CD14-positive monocyte (primary cell): Measurements from ENCODE around the gene LENEP. TPM values are rescaled to one million over a fixed set of nuclear protein-coding genes. Genes with fewer than 3 reads are reported as not detected.
A peak's percentile ranks its signal among the peaks of the same experiment; 100 is the strongest.

Source experiments
- DNase-seq, 3 donors: peaks; one replicate each; pipeline ENCODE4 v3.0.0-alpha.2; 2011 to 2022
- H2AFZ ChIP-seq: 2 replicates; pipeline ENCODE4 v1.6.0; 2012; ENCODE audit warnings: mild to moderate bottlenecking, low read depth, low read length, inconsistent platforms; ENCODE audit not compliant: insufficient read depth, poor library complexity, severe bottlenecking
- H3K27ac ChIP-seq, 2 donors: 1 replicate in 1 of 2; 2 replicates in 1 of 2; pipeline ENCODE4 v1.5.1; 2012 to 2013; ENCODE audit warnings: low read length in 2 of 2, control low read depth in 1 of 2, inconsistent platforms in 1 of 2, low read depth in 1 of 2, mild to moderate bottlenecking in 1 of 2
- H3K27me3 ChIP-seq, 2 donors: one replicate each; pipeline versions ENCODE4 v1.6.0 to v1.6.1; 2011 to 2013; ENCODE audit warnings: low read length in 2 of 2; ENCODE audit not compliant: control insufficient read depth in 2 of 2, insufficient read depth in 2 of 2
- H3K36me3 ChIP-seq, 2 donors: replicated peaks in 1 of 2; 1 replicate in 1 of 2; 2 replicates in 1 of 2; pipeline versions ENCODE4 v1.5.1 to v1.6.1; 2012 to 2013; ENCODE audit warnings: low read length in 2 of 2, control low read depth in 1 of 2, inconsistent platforms in 1 of 2, mild to moderate bottlenecking in 1 of 2; ENCODE audit not compliant: insufficient read depth in 2 of 2, control insufficient read depth in 1 of 2
- H3K4me1 ChIP-seq, 2 donors: 1 replicate in 1 of 2; 2 replicates in 1 of 2; pipeline versions ENCODE4 v1.5.1 to v1.6.1; 2012 to 2013; ENCODE audit warnings: low read length in 2 of 2, control low read depth in 1 of 2, inconsistent platforms in 1 of 2, mild to moderate bottlenecking in 1 of 2, moderate library complexity in 1 of 2; ENCODE audit not compliant: insufficient read depth in 2 of 2, control insufficient read depth in 1 of 2
- H3K4me2 ChIP-seq: replicated peaks from 2 replicates; pipeline ENCODE3; 2012; ENCODE audit warnings: low read length, moderate library complexity, mild to moderate bottlenecking; ENCODE audit not compliant: poor library complexity, severe bottlenecking; ENCODE audit errors: extremely low read depth
- H3K4me3 ChIP-seq, 3 experiments: fragments of 200-600 bp in 1 of 3; sonication (generic) in 1 of 3; replicated peaks in 1 of 3; 1 replicate in 2 of 3; 2 replicates in 1 of 3; pipeline ENCODE4 v1.5.1; 2011 to 2013; ENCODE audit warnings: low read length in 3 of 3, mild to moderate bottlenecking in 3 of 3, control low read depth in 2 of 3, low read depth in 2 of 3, inconsistent platforms in 1 of 3, moderate library complexity in 1 of 3
- H3K79me2 ChIP-seq: 2 replicates; pipeline ENCODE4 v1.6.0; 2012; ENCODE audit warnings: mild to moderate bottlenecking, control low read depth, inconsistent platforms, low read length, moderate library complexity; ENCODE audit not compliant: insufficient read depth
- H3K9ac ChIP-seq: 2 replicates; pipeline ENCODE4 v1.6.0; 2017; ENCODE audit warnings: low read length, mild to moderate bottlenecking; ENCODE audit not compliant: insufficient read depth, poor library complexity, severe bottlenecking
- H3K9me3 ChIP-seq, 2 donors: replicated peaks in 1 of 2; 1 replicate in 1 of 2; 2 replicates in 1 of 2; pipeline versions ENCODE4 v1.5.1 to v1.6.1; 2012 to 2013; ENCODE audit warnings: low read length in 2 of 2, control low read depth in 1 of 2; ENCODE audit not compliant: control insufficient read depth in 1 of 2, insufficient read depth in 1 of 2
- H4K20me1 ChIP-seq: 2 replicates; pipeline ENCODE4 v1.6.0; 2012; ENCODE audit warnings: mild to moderate bottlenecking, low read length, control low read depth, moderate library complexity; ENCODE audit not compliant: insufficient read depth
- H3K27ac Mint-ChIP-seq, 7 donors: one replicate each; pipeline ENCODE4 v1.8.0; 2020; ENCODE audit warnings: mild to moderate bottlenecking in 7 of 7, mixed read lengths in 7 of 7, moderate library complexity in 6 of 7, inconsistent platforms in 2 of 7
- H3K27me3 Mint-ChIP-seq, 3 donors: one replicate each; pipeline ENCODE4 v1.8.0; 2021 to 2022; ENCODE audit warnings: low read depth in 3 of 3, mild to moderate bottlenecking in 3 of 3, mixed read lengths in 3 of 3, moderate library complexity in 3 of 3, inconsistent platforms in 1 of 3
- H3K36me3 Mint-ChIP-seq, 2 donors: one replicate each; pipeline ENCODE4 v1.8.0; 2020; ENCODE audit warnings: mixed read lengths in 2 of 2, inconsistent platforms in 1 of 2, mild to moderate bottlenecking in 1 of 2
- H3K4me1 Mint-ChIP-seq: one replicate; pipeline ENCODE4 v1.8.0; 2020; ENCODE audit warnings: mild to moderate bottlenecking, mixed read lengths
- H3K4me3 Mint-ChIP-seq, 2 donors: one replicate each; pipeline ENCODE4 v1.8.0; 2020; ENCODE audit warnings: mild to moderate bottlenecking in 2 of 2, mixed read lengths in 2 of 2, moderate library complexity in 1 of 2
- H3K9me3 Mint-ChIP-seq, 7 donors: one replicate each; pipeline ENCODE4 v1.8.0; 2020 to 2022; ENCODE audit warnings: mixed read lengths in 7 of 7, mild to moderate bottlenecking in 6 of 7, moderate library complexity in 6 of 7, inconsistent platforms in 2 of 7
- CTCF ChIP-seq: fragments of 200-600 bp; IDR thresholded peaks from one replicate; pipeline ENCODE4 v1.8.0; 2022; ENCODE audit warnings: antibody characterized with exemption, mild to moderate bottlenecking
- WGBS: methylation state at CpG from one replicate; pipeline ENCODE4 v1.1.5; 2013; ENCODE audit warnings: missing lambda C conversion rate; ENCODE audit not compliant: insufficient coverage; 5-methylcytosine and 5-hydroxymethylcytosine counted together
- intact Hi-C, 2 donors: fragments of 100-400 bp; cut with micrococcal nuclease; formaldehyde crosslinking; loops; one replicate each; pipeline versions ENCODE4 v1.15.0 to v1.15.1; 2023
- polyA plus RNA-seq, 3 donors: library from polyadenylated mRNA; depleted of rRNA in 1 of 3; unstranded in 2 of 3; stranded (reverse) in 1 of 3; fragments of 300-500 nt in 2 of 3; fragments of >200 nt in 1 of 3; fragmentation: Illumina TruSeq in 2 of 3; gene quantifications; 1 replicate in 2 of 3; 2 replicates in 1 of 3; pipeline ENCODE4 v1.2.3, GENCODE V29; 2012 to 2021

The LENEP gene
- polyA plus RNA-seq, 3 donors: not detected

GRCh38 chr1:154964359-154964758 lies 29.0 kb upstream of the LENEP start:
- no peak overlapping the region for H3K9ac ChIP-seq

GRCh38 chr1:154966111-154966510 lies 27.3 kb upstream of the LENEP start:
- Histone ChIP-seq H3K4me1 (peaks cover 22 to 32% of the 10 kb centered on the region in 2 donors), H3K79me2 (peaks cover 48% of the 10 kb centered on the region), H3K36me3 (peaks cover 61 to 73% of the 10 kb centered on the region in 2 donors), H3K27me3 (no peaks in the 10 kb centered on the region), H3K4me2 (no peak overlapping the region), H2AFZ (no peak overlapping the region), H4K20me1 (peaks cover 70% of the 10 kb centered on the region), H3K9me3 (no peaks in the 10 kb centered on the region), H3K9ac (no peak overlapping the region), H3K4me3 (no peak overlapping the region), H3K27ac (no peak overlapping the region)
- TF ChIP-seq CTCF: no peak
- no peaks in the 10 kb centered on the region for H3K9me3 Mint-ChIP-seq
- intact Hi-C loops: no loop called here
- peaks cover 0 to 4% (median 0%) of the 10 kb centered on the region in 3 donors for H3K27me3 Mint-ChIP-seq
- no CpG with 5 or more reads among the region's 7 CpGs for WGBS
- no peak overlapping the region for H3K4me3 Mint-ChIP-seq
- no peak for DNase-seq
- peaks cover 27% of the 10 kb centered on the region for H3K4me1 Mint-ChIP-seq
- H3K27ac Mint-ChIP-seq: no peak overlapping the region
- H3K36me3 Mint-ChIP-seq: peaks cover 59 to 69% of the 10 kb centered on the region in 2 donors

More at GRCh38 chr1:154964359-154964758, 29.0 kb upstream of the LENEP start:
- peaks cover 66% of the 10 kb centered on the region for H4K20me1 ChIP-seq
- H2AFZ ChIP-seq: no peak overlapping the region
- peaks cover 65 to 69% of the 10 kb centered on the region in 2 donors for H3K36me3 ChIP-seq
- Mint-ChIP-seq H3K27me3 (peaks cover 0 to 4% (median 0%) of the 10 kb centered on the region in 3 donors), H3K4me3 (no peak overlapping the region), H3K27ac (peak overlapping the region in 1 of 7 donors; percentile 46), H3K36me3 (peaks cover 59 to 68% of the 10 kb centered on the region in 2 donors), H3K4me1 (peaks cover 24% of the 10 kb centered on the region), H3K9me3 (no peaks in the 10 kb centered on the region)
- no peak overlapping the region for H3K4me2 ChIP-seq
- intact Hi-C loops: loop anchor here (5.0 kb wide), 2 partner anchors 38 to 53 kb away; partner anchors contain the start of gene ZBTB7B (in 2 of the 2)
- no peak overlapping the region for H3K27ac ChIP-seq
- H3K9me3 ChIP-seq: no peaks in the 10 kb centered on the region
- TF ChIP-seq CTCF: no peak
- H3K27me3 ChIP-seq: no peaks in the 10 kb centered on the region
- 67% methylated on average over 3 of the region's 6 CpGs for WGBS
- H3K79me2 ChIP-seq: peaks cover 46% of the 10 kb centered on the region
- H3K4me3 ChIP-seq: no peak overlapping the region
- no peak for DNase-seq
- peaks cover 17 to 30% of the 10 kb centered on the region in 2 donors for H3K4me1 ChIP-seq
